Right ventricle myocardium superior (tissue), 1 donor: ENCODE measurements around the gene HSPB9. TPM values are rescaled to one million over a fixed set of nuclear protein-coding genes. Genes with fewer than 3 reads are reported as not detected.

Experiments
- ATAC-seq: fragments of 200-7000 bp; cut with Tn5 transposase; one replicate; pipeline ENCODE4 v1.9.1; 2020; ENCODE audit warnings: mild to moderate bottlenecking; ENCODE audit not compliant: poor library complexity
- DNase-seq: peaks from one replicate; pipeline ENCODE4 v3.0.0-alpha.2; 2020
- intact Hi-C: fragments of 100-400 bp; cut with DNase I; formaldehyde crosslinking; loops from one replicate; pipeline ENCODE4 v1.11.2; 2022
- total RNA-seq: library from RNA; stranded (reverse); fragmentation: NEBNext Ultra II Directional; extraction: Animal tissue kit (Norgen Biotek cat#: 25700); gene quantifications from one replicate; pipeline ENCODE4 v1.2.1, GENCODE V29; 2021
- donor health status: DM: no; HTN: yes; CAD: no; lungs with severe emphysema.

Gene HSPB9
- total RNA-seq, 1 donor from 2014 or later, result 0.11 TPM

- intact Hi-C loops, result no loop called here
- no peak for ATAC-seq
- DNase-seq, result no peak
Measured at GRCh38 chr17:42114118-42114517, 8.5 kb upstream of the HSPB9 start.

- intact Hi-C loops, result loop anchor here (5.0 kb wide), 3 partner anchors 65 to 150 kb away; partner anchors contain the start of genes CNP and KCNH4
- DNase-seq (peak; percentile 88), ATAC-seq (peak; percentile 44)
Measured at GRCh38 chr17:42116705-42117396, 5.8 kb upstream of the HSPB9 start.

- intact Hi-C loops, result loop anchor here (5.0 kb wide), 3 partner anchors 65 to 150 kb away; partner anchors contain the start of genes CNP and KCNH4
- no peak for ATAC-seq
- DNase-seq, result no peak
Measured at GRCh38 chr17:42117397-42118125, 5.0 kb upstream of the HSPB9 start.

GRCh38 chr17:42118126-42118510 lies 4.5 kb upstream of the HSPB9 start:
- intact Hi-C loops, result loop anchor here (5.0 kb wide), 3 partner anchors 64 to 151 kb away; partner anchors contain the start of genes CNP and KCNH4
- no peak for ATAC-seq
- DNase-seq, result no peak

DNA sequence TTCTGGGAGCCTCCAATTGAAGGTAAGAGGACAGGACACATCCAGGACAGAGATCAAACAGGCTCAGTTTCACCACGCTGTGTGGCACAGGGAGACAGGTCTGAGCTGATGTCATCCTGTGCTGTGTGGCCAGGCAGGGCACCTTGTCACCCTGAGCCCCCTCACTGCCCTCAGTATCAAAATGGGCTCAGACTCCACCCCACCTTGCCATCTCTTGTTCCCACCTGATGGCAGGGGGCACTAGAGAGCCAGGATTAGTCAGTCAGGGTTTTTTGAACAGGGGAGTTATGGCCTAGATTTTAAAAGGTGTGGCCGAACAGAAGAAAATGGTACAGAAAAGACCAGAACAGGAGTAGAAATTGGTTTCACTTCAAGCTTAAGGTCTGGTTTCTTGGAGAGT lies 4.1 kb upstream of the HSPB9 start:
- no peak for DNase-seq
- intact Hi-C loops, result loop anchor here (5.0 kb wide), 3 partner anchors 64 to 151 kb away; partner anchors contain the start of genes CNP and KCNH4
- ATAC-seq, result no peak

DNA sequence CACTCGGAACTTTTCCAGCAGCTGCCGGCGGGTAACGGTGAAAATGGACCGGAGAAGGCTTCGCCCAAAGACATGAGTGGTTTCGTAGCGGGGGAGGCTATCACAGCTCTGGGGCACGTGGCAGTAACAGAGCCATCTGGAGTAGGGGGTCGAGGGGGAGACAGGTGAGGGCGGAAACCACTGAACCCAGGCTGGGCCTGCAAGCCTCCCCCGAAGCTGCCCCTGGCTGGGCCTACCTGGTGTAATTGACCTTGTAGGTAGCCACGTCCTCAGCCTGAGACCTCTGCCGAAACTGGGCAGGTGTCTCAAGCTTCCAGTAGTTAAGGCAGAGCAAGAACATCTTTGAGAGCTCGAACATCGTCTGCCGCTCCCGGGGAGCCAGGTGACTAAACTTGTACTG lies 3.3 kb upstream of the HSPB9 start:
- ATAC-seq, result no peak
- no peak for DNase-seq
- intact Hi-C loops, result loop anchor here (5.0 kb wide), 3 partner anchors 63 to 152 kb away; partner anchors contain the start of genes CNP and KCNH4

- DNase-seq (no peak), ATAC-seq (no peak)
- intact Hi-C loops, result no loop called here
Measured at GRCh38 chr17:42120161-42120769, 2.3 kb upstream of the HSPB9 start.

DNA sequence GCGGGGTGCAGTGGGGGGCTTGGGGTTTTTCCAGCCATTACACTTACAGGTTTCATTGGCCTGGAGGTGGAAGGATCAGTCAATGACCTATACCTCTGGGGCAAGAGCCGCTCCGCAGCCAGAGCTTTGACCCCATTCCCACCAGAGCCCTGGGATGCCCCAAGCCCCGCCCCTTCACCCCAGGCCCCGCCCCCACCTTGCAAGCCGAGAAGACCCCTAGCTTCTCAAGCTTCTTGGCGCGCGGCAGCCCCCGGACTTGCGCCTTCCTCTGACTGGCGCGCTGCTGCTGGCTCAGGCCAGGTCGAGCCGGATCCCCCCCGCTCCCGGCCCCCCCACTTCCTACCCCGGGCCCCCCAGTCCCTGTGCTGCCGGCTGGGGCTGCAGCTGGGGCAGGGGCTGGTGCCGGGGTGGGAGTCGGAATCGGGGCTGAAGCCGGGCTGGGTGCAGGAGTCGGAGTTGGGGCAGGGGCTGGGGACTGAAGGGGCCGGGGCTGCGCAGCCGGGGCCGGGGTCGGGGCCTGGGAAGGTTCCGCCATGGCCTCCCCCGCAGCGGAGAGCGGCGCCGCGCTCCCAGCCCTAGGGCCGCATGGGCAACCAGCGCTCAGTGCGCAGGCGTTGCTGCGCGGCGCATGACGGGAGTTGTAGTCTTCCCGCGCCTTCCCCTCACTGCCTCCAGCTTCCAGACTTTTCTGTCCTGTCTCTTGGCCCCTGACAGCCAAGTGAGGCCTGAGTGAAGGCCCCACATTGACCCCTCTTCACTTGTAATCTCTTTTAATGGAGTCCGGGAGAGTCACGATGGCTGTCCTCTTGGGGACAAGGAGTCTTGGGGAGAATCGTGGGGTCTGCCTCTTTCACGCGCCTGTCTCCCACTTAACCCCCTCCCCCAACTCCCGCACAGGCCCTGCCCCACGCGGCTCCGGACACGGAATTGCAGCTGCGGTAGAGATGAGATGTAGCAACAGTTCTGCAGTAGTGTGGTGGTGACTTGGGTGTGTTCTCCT lies 1.5 kb upstream of the HSPB9 start, which contains the start of gene KAT2A:
TSS of gene KAT2A (minus strand) at position 598 of the 1,000 bp plus-strand sequence. CDS start at position 535, 63 bp downstream.
- ATAC-seq (peak; percentile 93), DNase-seq (peak; percentile 91)
- intact Hi-C loops, result no loop called here

- intact Hi-C loops, result no loop called here
- ATAC-seq (no peak), DNase-seq (no peak)
Measured at GRCh38 chr17:42124256-42124655, 1.7 kb downstream of the HSPB9 start.

- intact Hi-C loops, result no loop called here
- ATAC-seq, result no peak
- DNase-seq, result no peak
Measured at GRCh38 chr17:42125565-42125964, 3.0 kb downstream of the HSPB9 start.

DNA sequence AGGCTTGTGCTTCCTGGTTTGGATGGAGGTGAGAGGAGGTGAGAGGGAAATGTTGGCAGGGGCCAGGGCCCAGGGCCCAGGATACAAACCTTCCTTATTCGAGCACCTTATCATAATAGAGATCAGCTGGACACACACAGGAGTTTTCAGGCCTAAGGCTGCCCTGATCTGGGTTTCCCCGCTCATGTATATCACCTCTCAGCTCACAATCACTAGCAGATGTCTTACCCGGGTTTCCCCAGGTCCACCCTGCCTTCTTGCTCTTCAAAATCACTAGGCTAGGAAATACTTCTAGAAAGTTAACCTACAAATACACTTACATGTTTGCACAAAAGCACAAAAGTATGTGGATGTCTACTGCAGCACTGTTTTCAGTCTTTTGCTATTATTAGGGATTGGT lies 4.2 kb downstream of the HSPB9 start:
- intact Hi-C loops, result no loop called here
- no peak for ATAC-seq
- DNase-seq, result no peak

GRCh38 chr17:42127414-42127813 lies 4.8 kb downstream of the HSPB9 start:
- no peak for ATAC-seq
- intact Hi-C loops, result no loop called here
- DNase-seq, result no peak

DNA sequence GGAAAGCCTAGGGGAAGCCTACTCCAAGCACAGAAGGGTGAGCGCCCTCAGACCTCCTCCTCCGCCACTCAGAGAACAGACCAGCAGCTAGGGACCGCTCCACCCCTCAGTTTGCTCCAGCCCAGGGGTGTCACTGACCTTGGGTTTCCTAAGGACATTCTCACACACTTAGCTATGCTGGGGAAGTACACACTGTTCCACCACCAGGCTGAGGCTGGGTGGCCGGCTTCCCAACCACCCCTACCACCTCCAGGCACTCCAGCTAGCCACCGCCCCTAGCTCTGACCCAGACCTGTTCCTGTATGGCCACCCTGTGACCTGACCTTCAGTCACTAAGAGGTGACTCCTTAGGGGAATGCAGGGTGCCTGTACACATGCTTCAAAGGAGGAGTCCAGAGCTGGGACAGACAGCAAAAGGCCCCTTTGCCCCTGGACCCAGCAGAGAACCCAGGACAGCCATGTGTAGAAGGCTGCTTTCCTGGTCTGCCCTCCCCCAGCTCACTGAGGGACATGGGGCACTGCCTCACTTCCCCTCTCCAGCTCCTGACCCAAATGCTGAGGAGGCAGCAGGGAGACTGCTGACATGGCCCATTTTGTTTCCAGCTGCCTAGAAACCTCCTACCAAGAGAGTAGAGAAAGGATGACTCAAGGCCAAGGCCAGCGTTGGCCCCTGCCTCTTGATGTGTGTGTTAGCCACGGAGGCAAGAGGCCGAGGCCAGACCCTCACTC lies 6.7 kb downstream of the HSPB9 start:
- intact Hi-C loops, result no loop called here
- ATAC-seq, result peak; percentile 48
- peak; percentile 72 for DNase-seq

DNA sequence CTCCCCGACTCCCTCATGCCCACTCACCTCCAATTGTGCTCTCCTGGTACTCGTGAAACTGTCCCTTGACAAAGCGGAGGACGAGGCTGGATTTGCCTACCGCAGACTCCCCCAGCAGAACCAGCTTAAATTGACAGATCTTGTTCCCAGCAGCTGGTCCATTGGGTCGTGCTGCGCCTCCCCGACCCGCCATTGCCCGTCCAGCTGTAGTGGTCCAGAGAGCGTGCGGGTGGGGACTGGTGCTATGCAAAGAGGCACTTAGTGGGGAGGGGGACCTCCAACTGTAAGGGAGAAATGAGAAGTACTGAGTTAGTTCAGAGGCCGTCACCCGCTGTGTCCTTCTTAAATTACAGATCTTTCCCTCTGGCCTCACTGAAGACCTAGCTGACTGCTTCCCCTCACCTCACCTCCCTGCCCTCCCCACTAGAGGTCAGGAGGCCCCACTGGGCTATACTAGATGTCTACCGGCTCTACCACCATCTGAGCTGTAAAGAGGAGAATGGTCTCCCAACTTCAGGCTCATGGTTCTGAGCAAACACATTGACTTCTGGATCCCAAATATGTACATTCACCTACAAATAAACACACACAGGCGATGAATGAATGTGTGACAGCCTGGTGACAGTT lies 7.8 kb downstream of the HSPB9 start:
- ATAC-seq (no peak), DNase-seq (no peak)
- intact Hi-C loops, result no loop called here

DNA sequence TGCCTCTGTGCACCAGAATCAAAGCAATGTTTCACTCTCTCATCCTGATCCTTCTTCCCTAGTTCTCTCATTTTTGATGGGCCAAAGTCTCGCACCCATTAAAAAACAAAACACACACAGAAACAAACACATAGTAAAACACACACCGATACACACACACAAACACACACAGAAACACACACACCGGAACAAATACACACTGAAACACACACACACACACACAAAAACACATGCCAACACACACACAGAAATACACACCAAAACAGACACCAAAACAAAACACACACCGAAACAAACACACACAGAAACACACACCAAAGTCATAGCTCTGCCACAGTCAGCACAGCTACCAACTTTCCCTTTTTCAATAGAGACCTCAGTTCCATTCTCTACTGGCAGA lies 8.6 kb downstream of the HSPB9 start:
- no peak for ATAC-seq
- DNase-seq, result no peak
- intact Hi-C loops, result no loop called here

GRCh38 chr17:42131981-42132432 lies 9.4 kb downstream of the HSPB9 start:
- no peak for DNase-seq
- no peak for ATAC-seq
- intact Hi-C loops, result no loop called here

- peak; percentile 67 for DNase-seq
- ATAC-seq, result peak; percentile 54
- intact Hi-C loops, result no loop called here
Measured at GRCh38 chr17:42132941-42133340, 10.3 kb downstream of the HSPB9 start.
